Umbilical cord (tissue), 2 donors: ENCODE results near the gene SERPING1. TPM values are rescaled to one million over a fixed set of nuclear protein-coding genes. Genes with fewer than 3 reads are reported as not detected.

Source experiments
- DNase-seq: peaks from one replicate; pipeline ENCODE4 v3.0.0-alpha.2; 2015; ENCODE audit warnings: low spot score
- total RNA-seq: library from RNA; depleted of rRNA; stranded (reverse); fragments of >200 nt; gene quantifications from one replicate; pipeline ENCODE4 v1.2.3, GENCODE V29; 2014; ENCODE audit warnings: low replicate concordance; ENCODE audit not compliant: insufficient read depth

SERPING1 gene
- 31.8 TPM for total RNA-seq

DNA sequence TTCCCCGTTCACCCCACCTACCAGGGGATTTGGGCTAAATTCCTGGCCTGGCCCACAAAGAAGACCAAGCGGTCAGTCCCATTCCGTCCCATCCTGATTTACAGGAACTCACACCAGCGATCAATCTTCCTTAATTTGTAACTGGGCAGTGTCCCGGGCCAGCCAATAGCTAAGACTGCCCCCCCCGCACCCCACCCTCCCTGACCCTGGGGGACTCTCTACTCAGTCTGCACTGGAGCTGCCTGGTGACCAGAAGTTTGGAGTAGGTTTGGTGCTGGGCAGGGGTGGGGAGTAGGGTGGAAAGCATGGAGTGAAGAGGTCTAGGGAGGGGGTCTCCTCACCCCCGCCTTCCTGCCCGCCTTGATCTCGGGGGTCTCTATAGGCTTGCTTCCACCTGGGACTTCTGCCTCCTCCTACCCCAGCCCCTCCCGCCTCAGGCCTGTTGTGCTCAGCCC lies at the start of gene SERPING1:
Gene SERPING1, plus strand, starts transcription at position 225 of the 455 bp plus-strand sequence. CDS start 586 bp downstream, outside the sequence.
- DNase-seq, result peak; percentile 44

DNA sequence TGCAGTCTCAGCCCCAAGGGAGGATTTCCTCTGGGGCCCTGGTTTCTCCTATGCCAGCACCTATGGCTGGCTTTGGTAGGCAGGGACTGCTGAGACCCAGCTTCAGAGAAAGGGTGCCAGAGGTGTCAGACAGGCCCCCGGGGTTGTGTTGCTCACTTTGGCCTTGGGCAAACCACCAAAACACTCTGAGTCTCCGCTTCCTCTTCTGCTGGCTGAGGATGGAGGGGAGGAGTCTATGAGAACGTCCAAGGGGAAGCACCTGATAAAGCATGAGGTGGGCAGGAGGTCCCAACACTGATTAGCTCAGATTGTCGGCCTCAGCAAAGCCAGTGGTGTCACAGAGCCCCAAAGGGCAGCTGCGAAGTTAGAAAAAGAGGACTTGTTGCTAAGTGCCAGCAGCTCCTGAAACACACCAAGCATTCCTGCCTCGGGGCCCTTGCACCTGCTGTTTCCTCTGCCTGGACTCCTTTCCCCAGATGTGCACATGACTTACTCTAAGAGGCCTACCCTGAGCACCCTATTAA lies 49.6 kb upstream of the SERPING1 start:
- no peak for DNase-seq

DNA sequence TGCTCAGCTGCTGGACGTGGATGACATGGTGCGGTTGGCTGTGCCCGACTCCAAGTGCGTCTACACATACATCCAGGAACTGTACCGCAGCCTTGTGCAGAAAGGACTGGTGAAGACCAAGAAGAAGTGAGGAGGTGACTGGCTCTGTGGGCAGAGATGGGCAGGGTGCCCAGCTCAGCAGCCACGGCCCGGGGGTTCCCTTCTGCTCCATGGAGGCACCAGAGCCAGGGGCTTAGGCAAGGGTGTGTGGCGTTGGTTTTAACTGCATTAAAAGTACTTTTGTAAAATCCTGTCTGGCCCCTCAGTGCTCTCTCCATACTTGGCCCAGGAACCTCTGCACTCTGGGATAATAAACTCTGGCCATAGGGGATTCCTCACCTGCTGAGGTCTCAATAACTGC lies 47.5 kb upstream of the SERPING1 start:
- DNase-seq, result no peak

DNA sequence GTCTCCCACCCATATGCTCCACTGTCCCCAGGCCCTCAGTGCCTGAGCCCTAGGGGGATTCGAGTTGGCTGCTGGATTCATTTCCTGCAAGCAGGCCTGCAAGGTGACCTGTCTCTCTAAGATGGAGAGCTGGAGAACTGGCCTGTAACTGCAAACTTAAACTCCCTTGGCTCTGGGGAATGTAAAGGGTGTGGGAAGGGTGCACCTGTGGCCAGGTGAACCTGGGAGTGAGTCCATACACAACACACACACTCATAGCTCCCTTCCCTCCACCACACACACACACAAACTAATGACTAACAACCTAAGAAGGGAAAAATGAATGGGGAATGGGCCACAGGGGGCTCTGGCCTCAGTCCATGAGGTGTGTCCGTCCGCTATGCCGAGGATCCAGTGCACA lies 45.5 kb upstream of the SERPING1 start:
- DNase-seq, result no peak

DNA sequence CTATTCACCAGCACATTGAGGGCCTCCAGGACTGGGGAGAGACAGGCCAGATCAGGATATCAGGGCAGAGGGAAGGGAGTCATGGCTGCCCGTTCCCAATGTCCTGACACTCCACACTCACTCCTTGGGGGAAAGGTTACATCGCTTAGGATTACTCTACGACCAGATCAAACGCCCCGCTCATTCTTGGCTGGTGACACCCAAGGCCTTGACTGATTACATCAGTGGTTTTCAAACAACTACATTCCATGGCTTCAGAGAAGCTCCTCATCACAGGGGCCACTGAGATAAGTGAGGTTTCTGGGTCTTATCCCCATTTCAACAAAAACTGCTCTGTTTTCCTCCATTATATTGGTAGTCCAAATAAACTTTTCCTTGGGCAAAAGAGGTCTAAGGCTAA lies 45.0 kb upstream of the SERPING1 start:
- no peak for DNase-seq

DNA sequence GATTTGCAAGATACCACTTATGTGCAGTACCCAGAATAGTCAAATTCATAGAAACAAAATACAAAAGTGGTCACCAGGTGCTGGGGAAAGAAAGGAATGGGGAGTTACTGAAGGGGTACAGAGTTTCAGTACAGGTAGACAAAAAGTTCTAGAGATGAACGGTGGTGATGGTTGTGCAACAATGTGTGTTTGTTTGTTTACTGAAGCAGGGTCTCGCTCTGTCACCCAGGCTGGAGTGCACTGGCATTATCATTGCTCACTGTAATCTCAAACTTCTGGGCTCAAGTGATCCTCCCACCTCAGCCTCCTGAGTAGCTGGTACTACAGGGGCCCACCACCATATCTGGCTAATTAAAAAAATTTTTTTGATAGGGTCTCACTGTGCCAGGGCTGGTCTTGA lies 42.1 kb upstream of the SERPING1 start:
- no peak for DNase-seq

DNA sequence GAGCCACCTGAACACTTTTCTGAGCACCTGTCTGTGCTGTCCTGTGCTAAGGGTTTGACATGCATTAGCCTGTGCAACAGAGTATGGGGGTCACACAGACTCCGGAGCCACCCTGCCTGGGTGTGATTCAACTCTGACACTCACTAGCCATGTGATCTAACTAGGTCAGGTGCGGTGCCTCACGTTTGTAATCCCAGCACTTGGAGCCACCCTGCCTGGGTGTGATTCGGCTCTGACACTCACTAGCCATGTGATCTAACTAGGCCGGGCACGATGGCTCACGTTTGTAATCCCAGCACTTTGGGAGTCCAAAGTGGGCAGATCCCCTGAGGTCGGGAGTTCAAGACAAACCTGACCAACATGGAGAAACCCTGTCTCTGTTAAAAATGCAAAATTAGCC lies 41.4 kb upstream of the SERPING1 start:
- DNase-seq, result no peak

DNA sequence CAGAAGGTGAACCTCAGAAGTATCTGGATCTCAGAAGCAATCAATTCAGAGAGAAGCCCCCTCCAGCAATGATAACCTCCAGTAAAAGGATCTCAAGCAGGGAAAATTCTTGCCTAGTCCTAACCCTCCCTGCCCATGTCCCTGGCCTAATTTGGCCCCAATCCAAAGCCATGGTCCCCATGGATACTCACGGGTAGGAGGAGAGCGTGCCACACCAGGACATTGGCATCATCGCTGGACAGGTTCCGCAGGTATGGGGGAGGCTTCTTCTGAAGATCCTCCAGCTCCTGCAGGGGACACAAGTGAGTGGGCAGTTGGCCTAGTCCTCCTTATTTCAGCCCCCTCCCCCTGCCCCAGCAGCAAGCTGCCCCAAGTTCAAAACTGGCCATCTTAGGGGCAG lies 37.3 kb upstream of the SERPING1 start:
- DNase-seq, result no peak

DNA sequence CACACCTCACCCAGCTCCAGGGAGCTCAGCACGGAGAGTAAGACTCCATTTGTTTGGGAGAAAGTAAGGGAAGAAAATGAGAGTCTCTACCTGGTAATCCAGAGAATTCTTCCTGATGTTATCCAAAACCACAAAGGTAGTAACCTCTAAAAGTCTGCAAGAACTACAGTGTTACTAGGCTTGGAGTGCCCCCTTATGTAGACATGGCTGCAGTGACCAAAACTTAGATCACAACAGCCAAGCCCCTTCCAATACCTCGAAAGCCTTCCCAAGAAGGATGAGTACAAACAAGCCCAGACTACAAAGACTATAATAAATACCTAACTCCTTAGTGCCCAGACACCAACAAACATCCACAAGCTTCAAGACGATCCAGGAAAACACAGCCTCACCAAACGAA lies 34.9 kb upstream of the SERPING1 start:
- no peak for DNase-seq

DNA sequence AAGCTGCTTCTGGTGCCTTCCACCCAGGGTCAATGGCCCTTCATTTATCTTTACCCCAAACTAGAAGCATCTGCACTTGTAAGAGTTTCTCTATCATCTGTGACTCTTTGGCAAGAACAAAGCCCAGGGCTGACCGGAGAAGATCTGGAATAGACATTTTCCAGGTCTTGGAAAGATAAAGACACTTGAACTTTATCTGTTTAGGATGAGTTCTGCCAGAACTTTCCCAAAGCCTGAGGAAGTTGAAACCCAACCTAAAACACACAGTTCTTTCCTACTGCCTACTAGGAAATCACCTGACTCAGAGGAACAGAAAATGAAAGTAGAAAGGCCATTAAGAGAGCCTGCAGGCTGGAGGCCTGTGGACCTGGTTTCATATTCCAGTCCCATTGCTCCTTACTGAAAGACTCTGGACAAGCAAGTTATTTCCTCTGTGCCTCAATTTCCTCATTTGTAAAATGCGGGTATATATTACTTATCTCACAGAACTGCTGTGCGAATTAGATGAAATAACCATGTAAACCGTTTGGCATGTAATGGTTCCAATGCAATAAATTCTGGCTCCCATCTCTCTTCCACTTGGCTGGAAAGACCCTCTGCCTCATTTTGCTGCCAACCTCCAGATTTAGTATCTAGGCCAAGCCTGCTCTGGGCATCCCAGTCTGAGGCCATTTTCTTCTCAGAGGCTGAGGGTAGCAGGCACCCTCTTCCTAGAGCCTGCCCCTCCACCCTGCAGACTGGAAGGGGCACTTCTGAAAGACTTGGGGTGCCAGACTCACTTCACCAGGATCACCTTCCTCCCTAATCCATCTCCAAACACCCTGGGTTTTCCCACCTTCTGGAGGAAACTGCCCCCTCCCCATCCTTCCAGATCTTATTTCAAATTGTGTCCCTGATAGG lies 31.2 kb upstream of the SERPING1 start:
- peak; percentile 64 for DNase-seq

DNA sequence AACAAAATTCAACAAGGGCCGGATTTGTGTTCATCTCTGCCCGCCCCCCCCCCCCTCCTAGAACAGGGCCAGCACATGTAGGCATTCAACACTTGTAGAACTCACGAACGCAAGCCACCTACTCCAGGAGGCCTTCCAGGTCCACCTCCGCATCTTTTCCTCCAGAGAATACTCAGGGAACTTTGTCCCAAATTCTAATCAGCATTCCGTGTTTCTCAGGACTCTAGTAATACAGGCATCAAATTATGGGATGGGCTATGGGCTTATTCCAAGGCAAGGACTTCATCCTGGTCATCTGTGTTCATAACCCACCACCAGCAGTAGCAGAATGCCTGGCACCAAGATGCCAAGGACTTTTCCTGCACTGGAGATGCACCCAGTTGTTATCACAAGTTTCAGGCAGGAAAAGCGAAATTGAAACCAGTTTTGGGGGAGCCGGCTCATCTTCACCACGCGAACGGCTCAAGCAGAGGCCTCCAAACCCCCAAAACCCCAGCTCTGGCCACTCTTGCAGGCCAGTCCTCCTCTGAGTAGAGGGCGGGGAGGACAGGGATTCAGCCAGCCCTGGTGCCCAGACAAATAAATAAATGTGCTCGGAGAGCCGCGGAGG lies 30.5 kb upstream of the SERPING1 start:
- no peak for DNase-seq

DNA sequence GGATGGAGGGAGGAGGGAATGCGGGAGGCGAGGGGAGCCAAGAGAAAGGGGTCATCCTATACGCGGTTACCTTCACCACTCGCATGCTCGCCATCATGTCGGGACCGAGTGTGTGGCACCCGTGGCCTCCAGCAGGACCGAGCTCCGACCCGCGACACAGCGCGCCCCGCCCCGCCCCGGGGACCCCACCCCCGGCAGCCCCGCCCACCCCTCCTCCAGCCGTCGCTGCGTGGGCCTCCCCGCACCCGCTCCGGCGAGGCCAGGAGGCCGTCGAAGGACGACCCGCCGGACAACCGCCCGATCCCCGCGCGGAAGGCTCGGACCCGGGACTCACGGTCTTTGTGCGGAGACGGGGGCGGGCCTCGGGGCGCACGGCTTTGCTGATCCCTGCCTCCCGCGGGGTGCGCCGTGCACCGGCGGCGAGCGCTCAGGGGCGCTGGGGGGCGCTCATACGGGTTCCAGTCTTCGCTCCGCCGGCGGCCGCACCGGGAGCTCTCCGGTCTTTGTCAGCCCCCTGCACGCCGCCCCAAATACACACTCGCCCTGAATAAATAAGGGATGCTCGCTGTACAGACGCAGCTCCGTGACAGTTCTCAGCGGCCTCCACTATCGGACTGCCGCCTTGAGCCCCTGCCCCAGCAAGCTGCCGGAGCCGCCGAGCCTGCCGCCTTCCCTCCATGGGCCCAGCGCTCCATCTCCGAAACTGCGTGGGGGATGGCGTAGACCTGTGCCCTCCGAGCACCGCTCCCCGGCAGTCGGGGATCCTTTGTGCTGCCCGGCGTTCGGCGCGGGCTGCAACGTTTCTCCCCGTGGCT lies 29.8 kb upstream of the SERPING1 start, which contains the start of gene UBE2L6:
Gene UBE2L6, minus strand, starts transcription at position 158 of the 815 bp plus-strand sequence. Its CDS starts 61 bp downstream, at position 97.
- peak; percentile 55 for DNase-seq

DNA sequence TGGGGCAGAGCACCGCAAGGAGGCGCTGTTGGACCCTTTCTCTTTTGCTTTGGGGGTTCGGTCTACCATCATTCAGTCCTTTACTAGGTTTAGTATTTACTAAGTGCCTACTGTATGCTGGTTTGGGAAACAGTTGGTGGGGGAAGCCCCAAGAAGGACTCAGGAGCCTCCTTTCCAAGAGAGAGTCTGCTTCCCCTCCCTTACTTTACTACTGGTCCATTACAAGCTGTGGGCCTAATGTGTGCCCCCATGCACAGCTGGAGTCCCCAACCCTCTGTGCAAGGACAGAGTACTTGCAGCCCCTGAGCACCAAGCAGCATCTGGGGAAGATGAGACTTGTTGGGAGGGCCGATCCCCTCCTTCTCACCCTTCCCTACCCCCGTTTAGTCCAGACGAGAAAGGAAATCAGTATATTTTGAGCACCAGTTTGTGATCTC lies 29.1 kb upstream of the SERPING1 start:
- peak; percentile 81 for DNase-seq

DNA sequence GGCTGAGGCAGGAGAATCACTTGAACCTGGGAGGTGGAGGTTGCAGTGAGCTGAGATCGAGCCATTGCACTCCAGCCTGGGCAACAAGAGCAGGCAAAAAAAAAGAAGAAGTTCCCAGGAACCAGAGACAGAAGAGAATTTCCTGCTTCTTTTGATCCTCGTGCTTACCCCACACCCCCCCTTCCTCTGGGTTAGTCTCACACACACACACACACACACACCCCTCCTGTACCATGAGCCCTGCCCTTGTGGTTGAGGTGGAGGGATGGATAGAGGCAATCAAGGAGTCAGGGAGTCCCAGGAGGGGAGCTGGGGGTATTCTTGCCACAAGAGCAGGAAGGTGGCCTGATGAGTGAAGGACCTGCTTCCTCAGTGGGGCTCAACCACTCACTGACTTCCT lies 25.9 kb upstream of the SERPING1 start:
- DNase-seq, result no peak

DNA sequence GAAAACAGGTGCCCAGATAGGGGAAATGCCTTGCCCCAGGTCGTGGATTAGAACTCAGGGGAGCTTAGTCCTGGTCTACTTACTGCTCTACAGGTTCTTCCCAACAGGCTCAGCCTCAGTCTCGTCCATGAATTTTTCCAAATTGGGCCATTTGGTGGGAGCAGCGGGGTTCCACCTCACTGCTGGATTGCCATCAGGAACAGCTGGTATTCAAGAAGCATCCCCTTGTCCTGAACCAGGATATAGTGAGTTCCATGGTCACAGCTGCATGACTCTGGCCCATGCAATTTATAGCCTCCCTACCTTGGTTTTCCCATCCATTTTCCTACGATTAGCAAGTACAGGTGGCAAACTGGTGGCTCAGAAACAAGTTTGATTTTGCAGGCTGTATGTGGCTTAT lies 23.4 kb upstream of the SERPING1 start:
- DNase-seq, result no peak

DNA sequence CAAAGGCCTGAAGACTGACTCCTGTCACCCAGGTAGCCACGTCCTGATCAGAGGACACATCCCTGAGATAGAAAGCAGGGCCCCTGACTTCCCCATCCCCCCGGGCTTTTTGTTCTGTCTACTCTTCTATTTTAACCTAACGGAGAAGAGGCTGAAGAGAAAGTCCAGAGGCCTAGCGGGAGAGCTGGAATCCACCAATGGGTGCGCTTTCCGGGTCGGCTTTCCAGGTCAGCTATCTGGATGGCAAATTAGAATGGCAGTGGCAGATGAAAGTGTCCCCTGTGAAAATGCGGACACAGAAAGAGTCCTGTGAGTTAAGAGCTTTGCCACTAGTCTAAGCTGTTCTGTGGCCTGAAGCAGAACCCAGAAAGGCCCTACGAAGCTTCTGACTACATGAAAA lies 13.1 kb upstream of the SERPING1 start:
- DNase-seq, result no peak

DNA sequence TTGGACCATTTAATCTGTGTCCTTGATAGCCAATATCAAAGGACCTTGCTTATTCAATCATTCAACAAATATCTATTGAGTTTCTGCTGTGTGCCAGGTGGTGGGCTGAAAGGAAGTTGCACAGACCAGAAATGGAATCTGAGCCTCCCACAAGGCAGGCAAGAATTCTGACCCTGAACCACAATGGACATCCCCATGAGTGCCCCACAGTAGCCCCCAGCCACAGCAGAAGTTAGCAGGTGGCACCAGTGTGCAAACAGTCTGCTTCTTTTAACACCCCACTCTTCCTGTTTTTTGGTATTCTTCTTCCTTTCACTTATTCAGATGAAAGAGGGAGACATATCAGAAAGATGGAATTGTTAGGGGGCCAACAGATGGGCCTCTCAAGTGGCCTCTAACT lies 12.2 kb upstream of the SERPING1 start:
- DNase-seq, result no peak

DNA sequence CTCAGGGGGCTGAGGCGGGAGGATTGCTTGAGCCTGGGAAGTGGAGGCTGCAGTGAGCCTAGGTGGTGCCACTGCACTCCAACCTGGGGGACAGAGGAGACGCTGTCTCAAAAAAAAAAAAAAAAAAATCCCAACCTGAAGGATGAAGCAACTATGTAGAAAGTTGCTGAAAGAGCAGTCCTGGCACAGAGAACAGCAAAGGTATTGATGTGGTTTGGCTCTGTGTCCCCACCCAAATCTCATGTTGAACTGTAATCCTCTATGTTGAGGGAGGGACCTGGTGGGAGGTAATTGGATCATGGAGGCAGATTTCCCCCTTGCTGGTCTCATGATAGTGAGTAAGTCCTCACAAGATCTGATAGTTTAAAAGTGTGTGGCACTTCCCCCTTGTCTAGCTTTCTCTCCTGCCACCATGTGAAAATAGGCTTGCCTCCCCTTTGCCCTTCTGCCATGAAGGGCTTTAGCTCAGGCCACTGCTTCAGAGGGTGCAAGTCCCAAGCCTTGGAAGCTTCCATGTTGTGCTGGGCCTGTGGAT lies 10.7 kb upstream of the SERPING1 start:
- no peak for DNase-seq

DNA sequence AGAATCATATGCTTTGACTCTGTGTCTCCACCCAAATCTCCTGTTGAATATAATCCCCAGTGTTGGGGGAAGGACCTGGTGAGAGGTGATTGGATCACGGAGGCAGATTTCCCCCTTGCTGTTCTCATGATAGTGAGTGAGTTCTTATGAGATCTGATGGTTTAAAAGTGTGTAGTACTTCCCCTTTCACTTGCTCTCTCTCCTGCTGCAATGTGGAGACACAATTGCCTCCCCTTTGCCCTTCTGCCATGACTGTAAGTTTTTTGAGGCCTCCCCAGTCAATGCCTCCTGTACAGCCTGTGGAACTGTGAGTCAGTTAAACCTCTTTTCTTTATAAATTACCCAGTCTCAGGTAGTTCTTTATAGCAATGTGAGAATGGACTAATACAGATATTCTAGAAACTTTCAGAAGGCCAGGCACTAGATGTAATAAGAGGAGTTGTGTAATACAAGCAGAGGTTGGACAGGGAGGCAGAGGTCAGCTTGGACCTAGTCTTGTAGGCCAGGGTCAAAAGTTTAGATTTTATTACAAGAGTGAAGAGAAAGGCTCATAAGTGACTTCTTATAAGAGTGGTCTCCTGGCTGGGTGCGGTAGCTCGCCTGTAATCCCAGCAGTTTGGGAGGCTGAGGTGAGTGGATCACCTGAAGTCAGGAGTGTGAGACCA lies 9.3 kb upstream of the SERPING1 start:
- no peak for DNase-seq

DNA sequence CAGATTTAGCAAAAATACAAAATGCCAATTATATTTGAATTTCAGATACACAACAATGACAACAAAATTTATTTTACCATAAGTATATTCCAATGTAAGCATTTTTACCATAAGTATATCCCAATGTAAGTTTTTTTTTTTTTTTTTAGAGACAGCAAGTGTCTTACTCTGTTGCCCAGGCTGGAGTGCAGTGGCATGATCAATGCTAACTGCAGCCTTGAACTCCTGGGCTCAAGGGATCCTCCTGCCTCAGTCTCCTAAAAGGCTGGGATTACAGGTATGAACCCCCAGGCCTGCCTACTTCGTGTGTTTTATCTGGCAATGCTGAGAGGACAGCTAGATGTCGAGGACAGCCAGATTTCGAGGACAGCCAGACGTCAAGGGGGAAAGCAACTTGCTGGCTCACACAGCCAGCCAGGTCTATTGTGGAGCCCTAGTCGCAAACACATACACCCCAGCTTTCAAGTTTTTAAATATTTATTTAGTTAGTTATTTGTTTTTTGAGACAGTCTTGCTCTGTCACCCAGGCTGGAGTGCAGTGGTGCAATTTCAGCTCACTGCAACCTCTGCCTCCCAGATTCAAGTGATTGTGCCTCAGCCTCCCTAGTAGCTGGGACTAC lies 1.1 kb upstream of the SERPING1 start:
- no peak for DNase-seq
